SW 1271 (cell line): ENCODE data around the gene OSM.

Experiments used
- DNase-seq, 2 experiments: peaks; one replicate each; lab custom pipeline; 2025; lab: John Stamatoyannopoulos, UW

OSM gene

DNA sequence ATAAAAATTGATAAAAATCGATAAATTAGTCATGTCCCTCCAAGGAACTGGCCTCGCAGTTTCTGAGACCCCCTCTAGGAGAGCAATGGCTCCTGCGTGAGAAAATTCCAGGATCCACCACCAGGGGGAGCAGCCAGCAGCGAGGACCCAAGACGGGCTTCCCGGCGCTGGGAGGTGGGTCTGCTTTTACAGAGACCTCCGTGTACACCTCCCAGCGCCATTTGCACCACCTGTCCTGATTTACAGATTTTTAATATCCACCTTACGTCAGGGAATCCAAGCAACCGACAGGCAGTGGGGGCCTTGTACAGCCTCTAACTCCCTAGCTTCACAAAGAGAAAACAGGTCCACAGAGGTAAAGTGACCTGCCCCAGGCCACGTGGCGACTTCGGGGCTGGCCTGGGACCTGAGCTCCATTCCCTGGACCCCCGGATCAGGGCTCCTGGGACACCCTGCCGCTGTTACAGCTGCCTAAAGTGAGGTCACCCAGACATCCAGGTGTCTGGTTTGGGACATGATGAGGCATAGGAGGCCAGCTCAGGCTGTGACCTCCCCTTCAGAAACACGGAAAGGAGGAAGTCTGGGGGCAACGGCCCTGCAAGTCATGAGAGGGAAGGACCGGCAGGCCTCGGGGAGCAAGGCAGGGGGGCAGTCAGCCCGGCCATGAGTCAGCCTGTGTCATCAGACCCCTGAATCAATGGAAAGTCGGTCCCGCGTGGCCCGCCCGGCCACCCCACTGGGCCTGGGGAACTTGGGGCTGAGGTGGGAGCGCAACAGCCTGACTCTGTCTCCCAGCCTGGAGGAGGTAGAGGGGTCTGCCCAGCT lies 3.5 kb downstream of the OSM start:
- DNase-seq = peak in 1 of 2 experiments; percentile 18

DNA sequence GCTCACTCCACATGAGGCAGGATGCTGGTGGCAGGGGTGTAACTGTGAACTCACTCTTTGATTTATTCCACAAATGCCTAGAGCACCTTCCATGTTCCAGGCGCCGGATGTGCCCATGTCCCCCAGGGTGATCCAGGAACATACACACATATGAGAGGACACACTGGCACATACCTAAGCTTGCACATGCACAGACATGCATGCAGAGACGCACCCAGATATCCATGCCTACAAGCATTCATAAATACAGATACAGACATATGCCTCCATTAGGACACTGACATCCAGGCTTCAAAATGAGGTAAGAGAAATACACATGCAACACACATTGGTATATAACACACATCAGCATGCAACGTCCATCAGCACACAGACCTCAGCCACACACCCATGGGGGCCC lies 4.5 kb downstream of the OSM start:
- no peak for DNase-seq

DNA sequence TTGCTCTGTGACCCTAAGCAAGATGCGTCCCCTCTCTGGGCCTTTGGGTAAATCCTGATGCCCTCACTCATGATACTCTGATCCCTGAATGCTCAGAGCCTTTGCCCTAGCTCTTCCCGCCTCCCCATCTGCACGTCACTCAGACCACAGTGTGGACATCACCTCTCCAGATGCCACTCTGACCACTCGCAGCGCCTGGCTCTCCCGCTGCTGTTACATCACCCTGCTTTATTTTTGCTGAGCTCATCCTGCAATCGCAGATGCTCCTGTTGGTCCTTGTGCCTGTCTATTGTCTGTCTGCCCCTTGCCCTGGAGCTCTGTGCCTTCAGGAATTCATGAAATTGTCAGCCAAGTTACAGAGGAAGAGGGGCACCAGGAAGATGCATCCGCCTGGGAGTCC lies 5.5 kb downstream of the OSM start:
- no peak for DNase-seq

DNA sequence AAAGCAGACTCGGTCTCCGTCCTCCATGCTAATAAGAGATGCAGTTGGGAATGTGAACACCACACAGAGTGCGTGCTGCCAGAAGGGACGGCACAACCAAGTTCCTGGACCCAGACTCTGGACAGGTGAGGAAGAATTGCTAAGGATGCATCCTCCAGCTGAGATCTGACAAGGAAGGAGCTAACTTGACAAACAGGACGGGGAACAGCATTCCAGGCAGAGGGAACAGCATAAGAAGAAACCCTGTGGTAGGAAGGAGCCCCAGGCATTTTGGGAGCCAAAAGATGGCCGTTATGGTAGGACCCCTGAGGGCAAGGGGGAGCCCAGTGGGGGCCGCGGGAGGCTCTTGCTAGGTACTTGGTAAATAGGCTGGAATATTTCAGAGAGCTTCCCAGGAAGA lies 6.0 kb downstream of the OSM start:
- DNase-seq = no peak

DNA sequence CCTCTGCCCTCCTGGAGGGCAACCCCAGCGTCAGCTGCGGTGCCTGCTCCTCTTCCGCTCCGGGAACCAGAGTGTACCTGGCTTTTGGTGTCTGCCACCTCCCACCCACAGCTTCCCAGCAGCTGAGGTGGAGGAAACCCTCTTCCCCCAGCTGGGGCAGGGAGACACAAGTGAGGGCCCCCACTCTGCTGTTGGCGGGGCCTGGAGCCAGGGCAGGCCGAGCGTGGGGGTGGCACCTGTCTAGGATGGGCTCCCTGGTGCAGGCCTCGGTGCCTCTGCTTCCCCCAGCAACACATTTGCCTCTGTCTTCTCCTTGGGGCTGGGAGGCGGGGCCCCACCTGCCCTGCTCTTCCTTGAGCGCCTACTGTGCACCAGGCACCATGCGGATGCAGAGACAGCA lies 6.4 kb downstream of the OSM start:
- no peak for DNase-seq

DNA sequence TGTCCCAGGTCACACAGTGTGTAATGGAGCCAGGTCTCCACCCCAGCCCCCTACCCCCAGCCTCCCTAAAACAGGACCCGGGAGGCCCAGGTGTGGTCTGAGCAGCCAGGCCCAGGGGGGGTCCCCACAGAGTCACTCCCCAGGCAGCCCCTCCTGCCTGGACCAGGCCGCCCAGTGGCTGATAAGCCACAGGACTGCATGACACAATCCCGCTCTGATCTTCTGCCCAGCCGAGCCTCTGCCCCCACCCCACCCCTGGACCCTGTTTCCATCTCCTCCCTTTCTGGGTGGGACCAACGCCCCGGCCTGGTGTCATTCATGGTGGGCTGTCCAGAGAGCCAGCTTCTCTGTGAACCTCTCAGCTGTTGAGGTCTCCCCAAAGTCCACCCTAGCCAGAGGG lies 12.3 kb downstream of the OSM start:
- DNase-seq = no peak

DNA sequence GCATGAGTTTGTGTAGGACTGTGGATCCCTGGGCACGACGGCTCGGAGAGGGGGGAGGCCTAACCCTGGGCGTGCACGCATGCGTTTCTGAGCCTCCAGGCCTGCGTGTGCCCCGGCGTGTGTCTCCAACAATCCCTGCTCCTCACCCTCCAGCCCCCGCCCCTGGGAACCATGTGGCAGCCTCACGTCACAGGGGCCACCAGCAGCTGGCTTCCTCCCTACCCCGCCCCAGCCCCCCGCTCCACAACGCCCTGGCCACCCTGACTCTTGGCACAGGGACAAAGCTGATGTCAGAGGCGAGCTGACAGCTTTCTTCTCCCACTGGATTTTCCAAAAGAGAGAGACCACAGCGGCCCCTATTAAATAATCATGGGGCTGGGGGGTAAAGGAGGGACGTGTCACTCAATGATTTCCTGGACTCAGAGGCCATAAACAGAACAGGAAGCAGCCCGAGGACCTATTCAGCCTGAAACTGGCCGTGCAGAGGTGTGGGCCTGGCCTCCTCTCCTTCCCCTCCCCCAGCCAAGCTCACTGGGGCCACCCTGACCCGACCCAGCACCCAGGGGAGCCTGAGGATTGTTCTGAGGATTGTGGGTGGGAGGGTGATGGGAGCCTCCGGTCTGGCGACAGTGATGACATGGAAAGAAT lies 13.3 kb downstream of the OSM start:
- DNase-seq = no peak

DNA sequence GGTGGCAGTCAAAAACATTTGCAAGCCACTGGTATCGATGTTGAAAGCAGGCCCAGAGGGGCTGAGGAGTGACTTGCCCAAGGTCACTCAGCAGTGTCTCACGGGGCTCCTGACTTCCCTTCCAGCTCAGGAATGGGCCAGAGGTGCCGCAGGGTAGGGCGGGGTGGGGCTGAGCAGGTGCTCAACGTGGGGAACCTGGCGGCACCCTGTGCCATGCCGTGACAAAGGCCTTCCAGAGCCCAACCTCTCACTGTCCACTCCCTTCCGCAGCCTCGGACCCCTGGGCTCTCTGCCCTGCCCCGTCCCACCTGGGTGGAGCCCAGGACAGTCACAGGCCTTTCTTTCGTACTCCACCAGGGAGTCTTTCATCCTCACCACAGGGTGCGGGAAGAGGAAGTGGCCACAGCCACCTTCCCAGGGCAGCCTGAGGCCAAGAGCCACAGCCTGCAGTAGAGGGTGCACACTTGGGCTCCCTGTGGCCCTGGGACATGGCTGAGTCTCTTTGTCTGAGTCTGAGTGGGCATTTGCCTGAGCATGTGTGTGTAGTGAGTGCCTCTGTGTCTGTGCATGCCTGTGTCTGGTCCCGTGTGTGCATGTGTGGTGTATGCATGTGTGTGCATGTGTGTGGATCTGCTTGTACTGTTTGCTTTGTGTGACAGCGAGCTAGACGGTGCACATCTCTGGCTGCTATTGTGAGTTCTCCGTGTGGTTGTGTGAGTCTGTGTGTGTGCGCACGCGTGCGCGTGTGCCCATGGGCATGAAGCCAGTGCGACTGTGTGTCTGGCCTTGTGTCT lies 14.0 kb downstream of the OSM start:
- DNase-seq = no peak

DNA sequence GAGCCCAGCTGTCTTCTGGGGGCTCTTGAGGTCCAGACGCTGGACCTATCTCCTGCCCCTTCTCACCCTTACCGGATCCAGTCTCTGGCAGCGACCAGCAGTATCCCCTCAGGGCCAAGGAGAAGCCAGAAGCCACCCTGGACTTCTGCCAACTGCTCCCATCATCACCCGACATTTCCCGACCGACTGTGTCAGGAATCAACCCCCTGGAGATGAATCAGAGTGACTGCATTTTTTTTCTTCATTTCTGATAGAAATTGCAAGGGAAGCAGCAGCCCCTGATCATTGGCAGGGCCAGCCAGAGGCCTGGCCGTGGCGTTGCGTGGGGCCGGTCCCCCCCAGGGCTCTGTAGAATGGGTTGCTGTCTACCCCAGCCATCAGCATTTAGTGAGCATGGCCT lies 14.9 kb downstream of the OSM start:
- DNase-seq = no peak

DNA sequence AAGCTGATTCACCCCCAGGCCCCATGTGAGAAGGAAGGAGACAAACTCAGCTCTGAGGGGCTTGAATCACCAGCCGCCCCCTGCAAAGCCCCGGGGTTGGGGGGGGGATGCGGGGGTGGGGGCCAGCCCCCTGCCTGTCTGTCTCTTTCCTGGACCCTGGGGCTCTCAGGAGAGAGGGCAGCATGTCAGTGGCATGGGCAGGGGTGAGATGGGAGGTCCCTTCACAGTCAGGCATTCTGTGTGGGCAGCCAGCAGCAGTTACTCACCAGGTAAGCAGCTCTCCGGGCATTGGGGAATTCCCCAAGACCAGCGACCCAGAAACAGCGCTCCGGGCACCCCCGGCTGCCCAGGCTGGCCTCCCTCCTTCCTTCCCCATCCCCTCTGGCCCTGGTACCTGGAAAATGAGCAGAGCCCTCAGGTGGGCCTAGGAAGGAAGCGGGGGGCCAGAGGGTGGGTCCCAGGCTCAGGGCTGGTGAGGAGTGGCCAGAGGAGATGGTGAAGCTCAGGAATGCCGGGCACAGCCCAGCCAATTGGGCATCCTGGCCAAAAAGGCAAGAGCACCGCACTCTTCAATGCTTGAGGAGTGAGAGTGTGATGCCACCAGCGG lies 15.9 kb downstream of the OSM start:
- peak in 1 of 2 experiments; percentile 57 for DNase-seq

DNA sequence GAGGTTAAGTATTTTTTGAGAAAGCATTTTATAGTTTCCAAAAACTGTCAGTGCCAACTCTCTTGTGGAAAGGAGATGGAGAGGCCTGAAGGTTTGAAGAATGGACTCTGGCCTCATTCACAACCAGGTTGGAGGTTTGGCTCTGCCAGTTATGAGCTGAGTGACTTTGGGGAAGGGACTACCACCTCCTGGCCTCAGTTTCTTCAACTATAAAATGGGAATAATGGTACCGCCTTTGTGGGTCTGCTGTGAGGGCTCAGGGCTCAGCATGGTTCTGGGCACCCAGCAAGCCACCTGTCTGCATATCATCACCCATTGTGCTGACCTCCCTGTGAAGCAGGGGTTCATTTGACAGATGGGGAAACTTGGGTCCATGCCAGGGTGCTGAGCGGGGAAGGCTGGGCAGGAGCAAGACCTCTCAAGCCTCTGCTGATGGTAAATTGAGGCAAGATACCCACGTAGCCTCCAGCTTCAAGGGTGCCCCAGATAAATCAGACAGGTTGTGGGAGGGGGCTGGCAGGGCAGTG lies 16.5 kb downstream of the OSM start:
- no peak for DNase-seq

DNA sequence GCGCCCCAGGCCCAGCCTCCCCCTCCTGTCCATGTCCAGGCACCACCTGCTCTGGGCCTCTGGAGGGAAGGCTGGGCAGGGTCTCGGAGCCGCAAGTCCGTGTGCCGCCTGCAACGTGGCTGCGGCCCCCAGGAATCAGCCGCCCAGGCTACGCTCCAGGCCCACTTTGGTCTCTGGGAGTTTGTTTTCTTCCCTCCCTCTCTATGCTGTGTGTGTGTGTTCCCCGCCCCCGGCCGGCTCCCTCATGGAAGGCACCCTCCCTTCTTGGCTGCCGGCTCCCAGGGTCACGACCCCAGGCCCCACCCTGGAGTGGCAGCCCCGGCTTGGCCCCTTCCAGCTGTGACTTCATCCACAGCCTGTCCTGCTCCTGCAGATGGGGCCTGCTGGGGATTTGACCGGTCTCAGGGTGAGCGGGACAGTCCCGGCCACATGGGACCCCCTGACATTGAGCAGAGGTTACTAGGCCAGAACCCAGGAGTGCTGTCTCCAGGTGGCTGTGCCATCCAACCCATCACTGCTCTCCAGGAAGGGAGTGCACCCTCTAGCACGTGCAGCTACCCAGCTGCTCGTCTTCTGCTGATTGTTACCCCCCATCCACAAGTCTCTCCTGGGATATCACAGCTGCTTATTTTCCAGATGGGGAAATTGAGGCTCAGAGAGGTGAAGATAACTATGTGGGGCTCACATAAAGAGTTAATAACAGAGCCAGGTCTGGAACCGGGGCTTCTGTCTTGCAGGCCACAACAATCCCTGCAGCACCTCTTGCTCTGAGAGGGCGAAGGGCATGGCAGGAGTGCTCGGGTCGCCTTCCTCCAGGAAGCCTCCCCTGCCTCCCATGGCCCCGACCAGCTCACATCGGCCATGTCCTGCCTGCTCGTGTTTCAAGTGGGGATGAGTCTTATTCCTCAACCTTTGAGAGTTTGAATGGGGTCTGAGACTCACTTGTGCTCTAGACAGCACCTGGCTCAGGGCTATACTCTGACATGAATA lies 17.3 kb downstream of the OSM start:
- DNase-seq = no peak

DNA sequence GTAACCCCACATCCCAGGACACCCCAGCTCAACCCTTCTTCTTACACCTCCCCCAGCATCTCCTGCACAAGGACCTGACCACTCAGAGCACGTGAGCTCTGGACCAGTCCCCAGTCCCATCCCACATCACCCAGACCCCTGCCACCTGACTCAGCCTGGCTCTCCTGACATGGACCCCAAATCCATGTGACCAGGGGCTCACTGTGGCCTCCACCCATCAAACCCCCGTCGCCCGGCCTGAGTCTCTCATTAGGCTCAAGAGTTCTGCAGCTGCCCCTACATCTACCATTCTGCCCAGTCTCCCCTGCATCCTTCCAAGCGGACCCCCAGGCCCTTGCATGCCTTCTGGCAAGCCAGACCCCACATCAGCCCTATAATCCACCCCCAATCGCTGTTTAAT lies 18.2 kb downstream of the OSM start:
- no peak for DNase-seq

DNA sequence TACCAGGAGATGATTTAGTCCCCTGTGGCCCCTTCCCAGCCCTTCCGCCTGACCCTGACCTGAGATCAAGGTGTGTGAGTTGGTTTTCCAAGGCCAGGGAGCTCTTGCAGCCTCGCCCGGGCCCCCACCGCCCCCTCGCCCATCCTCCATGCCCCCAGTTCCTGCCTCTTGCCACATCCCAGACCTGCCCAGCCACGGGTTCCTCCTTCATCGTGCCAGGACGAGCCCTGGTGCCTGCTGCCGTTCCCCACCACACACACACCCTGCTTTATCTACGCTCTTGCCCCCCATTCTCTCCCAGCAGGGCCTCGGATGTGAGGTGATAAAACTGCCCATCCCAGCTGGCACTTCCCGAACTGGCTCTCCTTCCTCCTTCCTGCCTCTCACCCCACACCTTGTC lies 18.7 kb downstream of the OSM start:
- no peak for DNase-seq

DNA sequence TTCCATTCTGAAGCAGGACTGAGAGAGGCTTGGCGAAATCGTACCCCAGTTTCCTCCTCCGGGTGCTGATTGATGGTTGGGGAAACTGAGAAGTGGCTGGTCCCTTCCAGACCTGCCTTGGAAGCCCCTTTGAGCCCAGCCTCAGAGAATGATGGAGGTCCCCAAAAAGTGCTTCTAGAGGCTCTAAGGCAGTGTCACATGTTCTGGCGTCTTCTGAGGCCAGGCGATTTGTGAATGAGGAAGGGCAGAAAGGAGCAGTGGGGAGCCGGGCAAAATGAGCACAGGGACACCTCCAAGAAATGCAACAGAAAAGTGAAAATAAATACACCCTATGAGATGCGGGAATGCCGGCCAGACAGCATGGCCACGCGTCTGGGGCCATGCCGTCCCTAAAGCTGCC lies 19.1 kb downstream of the OSM start:
- DNase-seq = no peak

DNA sequence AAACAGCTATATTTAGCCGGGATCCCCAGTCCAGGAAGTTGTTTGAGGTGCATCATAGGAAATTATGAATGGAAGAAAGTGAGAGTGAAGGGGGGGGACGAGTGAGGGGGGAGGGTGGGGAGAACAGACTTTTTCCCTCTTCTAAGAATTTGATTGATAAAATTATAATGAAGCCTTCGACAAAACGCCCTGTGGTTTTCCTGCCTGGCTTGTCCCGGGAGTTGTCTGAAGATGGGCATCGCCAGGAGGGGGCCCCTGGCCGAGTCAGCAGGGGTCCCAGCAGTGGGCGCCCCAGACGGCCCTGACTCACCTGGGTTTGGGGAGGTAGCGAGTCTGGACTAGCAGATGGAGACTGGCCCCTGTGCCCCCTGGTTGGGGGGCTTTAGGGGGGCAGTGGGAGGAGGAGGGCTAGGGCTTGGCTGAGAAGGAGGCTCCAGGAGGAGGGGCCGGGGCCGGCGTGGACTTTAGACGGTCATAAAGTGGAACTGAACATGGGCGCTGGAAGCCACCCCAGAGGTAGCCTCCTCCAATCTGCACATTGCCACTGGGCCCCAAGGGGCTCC lies 19.8 kb downstream of the OSM start:
- DNase-seq = no peak

DNA sequence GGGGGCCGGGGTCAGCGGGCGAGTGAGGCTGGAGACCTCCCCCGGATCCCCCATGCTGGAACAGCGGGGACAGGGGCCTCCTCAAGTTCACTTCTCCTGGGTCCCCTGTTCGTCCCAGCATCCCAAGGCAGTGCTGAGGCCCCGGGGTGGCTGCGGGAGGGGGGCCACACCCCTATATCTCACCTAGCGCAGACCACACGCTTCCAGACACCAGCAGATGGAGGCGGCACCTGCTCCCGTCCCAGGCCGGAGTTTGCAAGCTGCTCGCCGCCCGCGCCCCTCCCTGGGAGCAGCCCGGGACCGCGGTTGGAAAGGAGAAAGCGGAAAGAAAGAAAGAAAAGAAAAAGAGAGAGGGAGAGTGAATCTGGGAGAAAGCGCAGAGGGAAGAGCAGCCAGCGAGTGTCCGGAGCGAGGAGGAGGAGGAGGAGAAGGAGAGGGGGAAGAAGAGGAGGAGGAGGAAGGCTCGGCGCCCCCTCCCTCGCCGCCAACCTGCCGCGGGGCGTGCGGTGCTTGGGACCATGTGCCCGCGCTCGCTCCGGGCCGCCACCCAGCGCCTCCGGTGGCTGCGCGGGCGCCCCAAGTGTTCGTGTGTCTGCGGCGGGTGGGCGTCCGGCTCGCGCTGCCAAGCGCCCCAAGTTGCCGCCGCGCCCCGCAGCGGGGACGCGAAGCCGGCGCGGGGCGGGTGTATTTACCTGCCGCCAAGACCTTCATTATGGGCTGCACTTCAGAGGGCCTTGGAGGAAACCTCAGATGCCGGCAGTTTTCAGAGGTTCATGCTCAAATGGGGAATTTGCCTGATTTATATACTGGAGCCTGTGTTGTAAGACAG lies 20.5 kb downstream of the OSM start, which contains the start of gene LIF:
TSS of gene LIF (minus strand) at position 775 of the 829 bp plus-strand sequence. CDS start at position 711, 64 bp downstream.
- DNase-seq = peak in 1 of 2 experiments; percentile 40

DNA sequence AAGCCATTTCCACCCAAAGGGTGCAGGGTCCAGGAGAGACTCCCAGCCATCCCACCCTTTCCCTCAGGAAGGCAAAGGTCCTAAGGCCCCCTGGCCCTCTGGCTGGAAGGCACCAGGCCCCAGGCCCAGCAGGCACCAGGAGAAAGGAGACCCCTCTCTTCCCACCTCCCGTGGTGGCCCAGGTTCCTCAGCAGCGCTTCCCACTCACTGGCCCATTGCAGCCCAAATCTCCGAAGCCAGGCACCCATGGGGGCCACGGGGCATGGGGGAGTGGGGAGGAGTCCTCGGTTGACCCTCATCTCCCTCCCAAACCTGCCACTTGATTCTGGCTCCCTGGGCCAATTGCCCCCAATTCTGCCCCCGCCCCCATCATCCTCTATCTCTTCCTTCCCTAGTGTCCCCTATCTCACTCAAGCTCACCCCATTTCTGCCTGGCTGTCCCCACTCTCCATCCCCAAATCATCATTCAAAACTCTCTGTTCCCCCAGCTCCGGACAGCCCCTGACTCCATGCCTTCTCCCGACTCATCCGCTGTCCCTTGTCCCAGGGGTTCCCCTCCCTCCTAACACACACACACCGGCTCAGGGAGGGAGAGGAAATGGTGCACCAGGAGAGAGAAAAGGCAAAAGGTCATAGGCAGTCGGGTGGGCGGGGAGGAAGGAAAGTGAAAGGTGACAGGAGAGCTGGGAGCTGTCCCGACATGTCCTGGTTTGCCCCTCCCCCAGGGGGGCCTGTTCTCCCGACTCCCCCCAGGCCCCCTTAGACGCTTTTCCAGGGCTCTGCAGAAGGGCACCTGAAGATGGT lies 21.3 kb downstream of the OSM start:
- no peak for DNase-seq

DNA sequence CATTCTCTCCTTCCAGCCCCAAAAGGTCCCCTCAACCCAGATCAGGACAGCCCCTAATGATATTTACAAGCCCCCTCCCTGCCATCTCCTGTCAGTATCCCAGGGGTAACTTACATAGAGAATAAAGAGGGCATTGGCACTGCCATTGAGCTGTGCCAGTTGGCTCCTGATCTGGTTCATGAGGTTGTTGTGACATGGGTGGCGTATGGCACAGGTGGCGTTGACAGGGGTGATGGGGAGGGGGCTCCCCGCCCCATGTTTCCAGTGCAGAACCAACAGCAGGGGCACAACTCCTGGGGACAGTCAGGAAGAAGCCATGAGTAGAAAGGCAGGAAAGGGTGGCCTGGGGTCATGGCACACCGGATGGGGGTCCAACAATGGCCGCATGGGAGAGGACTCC lies 22.0 kb downstream of the OSM start:
- no peak for DNase-seq
